K562 (cell line): ENCODE results near the gene ANKRD34A. TPM values are rescaled to one million over a fixed set of nuclear protein-coding genes. Genes with fewer than 3 reads are reported as not detected.
A peak's percentile ranks its signal among the peaks of the same experiment; 100 is the strongest.

Experiments
- ATF1 ChIP-seq, 2 experiments: fragments of 450-650 bp in 1 of 2; IDR thresholded peaks; 2 replicates each; pipeline ENCODE4 v1.6.1; 2016; ENCODE audit warnings: missing compliant biosample characterization in 1 of 2, missing genetic modification characterization in 1 of 2
- L3MBTL2 ChIP-seq: fragments of 450-650 bp; IDR thresholded peaks from 2 replicates; pipeline ENCODE4 v1.6.1; 2016; ENCODE audit warnings: mild to moderate bottlenecking, moderate library complexity
- MTA1 ChIP-seq: fragments of 450-650 bp; IDR thresholded peaks from 2 replicates; pipeline ENCODE4 v1.6.1; 2017; ENCODE audit warnings: borderline replicate concordance
- PRPF4 ChIP-seq: fragments of 200-400 bp; formaldehyde crosslinking; IDR thresholded peaks from one replicate; pipeline ENCODE4 v1.6.1; 2017; ENCODE audit warnings: low read length, low read depth, mild to moderate bottlenecking; ENCODE audit not compliant: insufficient read depth, poor library complexity, severe bottlenecking
- RBM15 ChIP-seq: fragments of 200-400 bp; formaldehyde crosslinking; IDR thresholded peaks from 2 replicates; pipeline ENCODE4 v1.6.1; 2018; ENCODE audit warnings: mild to moderate bottlenecking, low read length, moderate library complexity; ENCODE audit not compliant: insufficient read depth
- RFX7 ChIP-seq: fragments of 250-450 bp; sonication (Bioruptor Pico); IDR thresholded peaks from 2 replicates; pipeline ENCODE4 v1.5.1; 2021; ENCODE audit warnings: mild to moderate bottlenecking
- SLC30A9 ChIP-seq: fragments of 250-450 bp; sonication (Bioruptor Pico); IDR thresholded peaks from 2 replicates; pipeline ENCODE4 v1.8.0; 2022; ENCODE audit warnings: mild to moderate bottlenecking, moderate library complexity
- TFAM ChIP-seq: fragments of 250-450 bp; sonication (Bioruptor Pico); conservative IDR thresholded peaks from 2 replicates; pipeline ENCODE4 v1.5.0; 2021; ENCODE audit warnings: mild to moderate bottlenecking, moderate library complexity
- ZBTB17 ChIP-seq: fragments of 450-650 bp; formaldehyde crosslinking; IDR thresholded peaks from 2 replicates; pipeline ENCODE4 v1.4.0; 2020; ENCODE audit warnings: mild to moderate bottlenecking
- ZFP36 ChIP-seq: fragments of 150-350 bp; IDR thresholded peaks from 2 replicates; pipeline ENCODE4 v1.6.1; 2018; ENCODE audit warnings: low read length, low read depth; ENCODE audit not compliant: partially characterized antibody
- polyA plus RNA-seq, 8 experiments: library from polyadenylated mRNA; depleted of rRNA in 4 of 8; stranded (reverse) in 5 of 8; unstranded in 3 of 8; fragments of >200 nt; fragmentation: Nextera tagmentation in 2 of 8; fragmentation: Illumina TruSeq in 1 of 8; extraction: Ambion mirVana in 2 of 8; extraction: Trizol in 1 of 8; gene quantifications; 2 replicates each; pipeline versions ENCODE4 v1.2.1 to v1.2.3, GENCODE V29; 2011 to 2014; ENCODE audit warnings: inconsistent platforms in 1 of 8, missing spikeins in 1 of 8
- total RNA-seq, 7 experiments: library from RNA; depleted of rRNA in 6 of 7; stranded (reverse); fragments of >200 nt in 6 of 7; fragmentation: Illumina TruSeq in 2 of 7; extraction: Trizol in 2 of 7; gene quantifications; 2 replicates each; pipeline versions ENCODE4 v1.2.1 to v1.2.3, GENCODE V29; 2011 to 2021; ENCODE audit warnings: low replicate concordance in 1 of 7
- TF ChIP-seq, protein P1 (sequence below): fragments of 250-450 bp; sonication (Bioruptor Pico); IDR thresholded peaks from 2 replicates; pipeline ENCODE4 v1.5.0; 2021
- TF ChIP-seq, protein P2 (sequence below): sonication (generic); formaldehyde crosslinking; IDR thresholded peaks from 2 replicates; pipeline ENCODE4 v1.8.0; 2023; ENCODE audit warnings: mild to moderate bottlenecking, missing genetic modification reagents
- TF ChIP-seq, protein P3 (sequence below): fragments of 450-650 bp; IDR thresholded peaks from 2 replicates; pipeline ENCODE4 v1.6.1; 2017; ENCODE audit warnings: antibody characterized with exemption
- TF ChIP-seq, protein P4 (sequence below): fragments of 450-650 bp; formaldehyde crosslinking; IDR thresholded peaks from 2 replicates; pipeline ENCODE4 v1.4.0; 2022; ENCODE audit warnings: mild to moderate bottlenecking, moderate library complexity
- TF ChIP-seq, protein P5 (sequence below): fragments of 250-450 bp; sonication (Bioruptor Pico); IDR thresholded peaks from 2 replicates; pipeline ENCODE4 v1.4.0; 2020
- TF ChIP-seq, protein P6 (sequence below): sonication (generic); formaldehyde crosslinking; IDR thresholded peaks from 2 replicates; pipeline ENCODE4 v1.8.0; 2023; ENCODE audit warnings: mild to moderate bottlenecking, missing genetic modification reagents

Gene ANKRD34A
- total and polyA plus RNA-seq, 9 of the 15 experiments (the other 6 are each of a cell fraction or from before 2014, with no cell fraction given) = 0.06 to 1.6 (median 0.43) TPM

DNA sequence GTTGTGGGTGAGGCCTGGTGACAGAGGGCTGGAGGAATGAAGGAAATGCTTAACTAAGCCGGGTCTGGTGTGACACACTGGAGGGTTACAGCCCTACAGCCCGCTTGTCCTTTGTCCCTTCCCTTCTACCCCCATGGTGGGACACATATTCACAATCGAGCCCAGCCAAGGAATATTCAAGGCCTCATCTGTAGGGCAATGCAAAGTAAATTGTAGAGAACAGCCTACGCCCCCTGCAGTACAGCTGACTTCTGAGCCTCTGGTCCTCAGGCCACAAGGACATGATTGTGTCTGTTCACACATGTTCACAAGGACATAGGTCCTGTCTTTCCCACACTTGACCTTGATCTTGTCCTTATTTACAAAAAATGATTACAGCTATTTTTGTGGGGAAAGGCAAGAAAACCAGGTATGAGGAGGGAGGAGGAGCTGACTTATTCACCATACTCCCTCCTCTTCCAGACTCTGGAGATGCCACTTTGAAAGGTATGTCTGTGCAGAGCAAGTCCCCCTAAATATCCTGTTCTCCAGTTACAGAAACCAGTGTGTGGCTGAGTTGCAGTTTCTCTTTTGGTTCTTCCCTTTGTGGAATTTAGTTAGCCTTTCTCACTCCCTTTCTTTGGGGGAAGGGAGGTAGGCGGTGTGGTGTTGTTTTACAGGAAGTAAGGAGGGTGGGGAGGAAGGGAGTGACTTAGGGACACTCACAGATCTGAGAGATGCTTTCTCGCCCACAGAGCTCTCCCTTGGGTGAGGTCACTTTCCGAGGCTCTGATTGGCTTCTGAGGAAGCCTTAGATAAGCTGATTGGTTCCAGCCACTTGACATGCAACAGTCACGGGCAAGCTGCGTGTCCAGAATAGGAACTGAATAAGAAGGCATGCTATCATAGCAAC, 14.7 kb upstream of the ANKRD34A start (continued):
- TF ChIP-seq, protein P1, sequence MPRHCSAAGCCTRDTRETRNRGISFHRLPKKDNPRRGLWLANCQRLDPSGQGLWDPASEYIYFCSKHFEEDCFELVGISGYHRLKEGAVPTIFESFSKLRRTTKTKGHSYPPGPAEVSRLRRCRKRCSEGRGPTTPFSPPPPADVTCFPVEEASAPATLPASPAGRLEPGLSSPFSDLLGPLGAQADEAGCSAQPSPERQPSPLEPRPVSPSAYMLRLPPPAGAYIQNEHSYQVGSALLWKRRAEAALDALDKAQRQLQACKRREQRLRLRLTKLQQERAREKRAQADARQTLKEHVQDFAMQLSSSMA (CRISPR knock-in tag) = no peak
- TF ChIP-seq, protein P2, sequence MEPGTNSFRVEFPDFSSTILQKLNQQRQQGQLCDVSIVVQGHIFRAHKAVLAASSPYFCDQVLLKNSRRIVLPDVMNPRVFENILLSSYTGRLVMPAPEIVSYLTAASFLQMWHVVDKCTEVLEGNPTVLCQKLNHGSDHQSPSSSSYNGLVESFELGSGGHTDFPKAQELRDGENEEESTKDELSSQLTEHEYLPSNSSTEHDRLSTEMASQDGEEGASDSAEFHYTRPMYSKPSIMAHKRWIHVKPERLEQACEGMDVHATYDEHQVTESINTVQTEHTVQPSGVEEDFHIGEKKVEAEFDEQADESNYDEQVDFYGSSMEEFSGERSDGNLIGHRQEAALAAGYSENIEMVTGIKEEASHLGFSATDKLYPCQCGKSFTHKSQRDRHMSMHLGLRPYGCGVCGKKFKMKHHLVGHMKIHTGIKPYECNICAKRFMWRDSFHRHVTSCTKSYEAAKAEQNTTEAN (CRISPR knock-in tag) = no peak
- TF ChIP-seq ZFP36 = no peak
- TF ChIP-seq RBM15 = no peak
- TF ChIP-seq MTA1 = no peak; the same call in 1 of the 2 replicates
- TF ChIP-seq SLC30A9 = no peak
- peak; percentile 83 for TF ChIP-seq L3MBTL2
- TF ChIP-seq ZBTB17 (CRISPR knock-in tag) = peak; percentile 79; the same call in 1 of the 2 replicates
- no peak for TF ChIP-seq PRPF4
- no peak for TF ChIP-seq RFX7 (CRISPR knock-in tag)
- no peak for TF ChIP-seq ATF1 (CRISPR knock-in tag; IDR thresholded peaks at IDR 0.05)
- peak; percentile 86 for TF ChIP-seq ATF1 (tag; IDR thresholded peaks at IDR 0.05)
- no peak for TF ChIP-seq TFAM (CRISPR knock-in tag)
- TF ChIP-seq, protein P3, sequence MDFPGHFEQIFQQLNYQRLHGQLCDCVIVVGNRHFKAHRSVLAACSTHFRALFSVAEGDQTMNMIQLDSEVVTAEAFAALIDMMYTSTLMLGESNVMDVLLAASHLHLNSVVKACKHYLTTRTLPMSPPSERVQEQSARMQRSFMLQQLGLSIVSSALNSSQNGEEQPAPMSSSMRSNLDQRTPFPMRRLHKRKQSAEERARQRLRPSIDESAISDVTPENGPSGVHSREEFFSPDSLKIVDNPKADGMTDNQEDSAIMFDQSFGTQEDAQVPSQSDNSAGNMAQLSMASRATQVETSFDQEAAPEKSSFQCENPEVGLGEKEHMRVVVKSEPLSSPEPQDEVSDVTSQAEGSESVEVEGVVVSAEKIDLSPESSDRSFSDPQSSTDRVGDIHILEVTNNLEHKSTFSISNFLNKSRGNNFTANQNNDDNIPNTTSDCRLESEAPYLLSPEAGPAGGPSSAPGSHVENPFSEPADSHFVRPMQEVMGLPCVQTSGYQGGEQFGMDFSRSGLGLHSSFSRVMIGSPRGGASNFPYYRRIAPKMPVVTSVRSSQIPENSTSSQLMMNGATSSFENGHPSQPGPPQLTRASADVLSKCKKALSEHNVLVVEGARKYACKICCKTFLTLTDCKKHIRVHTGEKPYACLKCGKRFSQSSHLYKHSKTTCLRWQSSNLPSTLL = no peak
- TF ChIP-seq, protein P4, sequence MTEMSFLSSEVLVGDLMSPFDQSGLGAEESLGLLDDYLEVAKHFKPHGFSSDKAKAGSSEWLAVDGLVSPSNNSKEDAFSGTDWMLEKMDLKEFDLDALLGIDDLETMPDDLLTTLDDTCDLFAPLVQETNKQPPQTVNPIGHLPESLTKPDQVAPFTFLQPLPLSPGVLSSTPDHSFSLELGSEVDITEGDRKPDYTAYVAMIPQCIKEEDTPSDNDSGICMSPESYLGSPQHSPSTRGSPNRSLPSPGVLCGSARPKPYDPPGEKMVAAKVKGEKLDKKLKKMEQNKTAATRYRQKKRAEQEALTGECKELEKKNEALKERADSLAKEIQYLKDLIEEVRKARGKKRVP (CRISPR knock-in tag) = no peak; the same call in 1 of the 2 replicates
- TF ChIP-seq, protein P5, sequence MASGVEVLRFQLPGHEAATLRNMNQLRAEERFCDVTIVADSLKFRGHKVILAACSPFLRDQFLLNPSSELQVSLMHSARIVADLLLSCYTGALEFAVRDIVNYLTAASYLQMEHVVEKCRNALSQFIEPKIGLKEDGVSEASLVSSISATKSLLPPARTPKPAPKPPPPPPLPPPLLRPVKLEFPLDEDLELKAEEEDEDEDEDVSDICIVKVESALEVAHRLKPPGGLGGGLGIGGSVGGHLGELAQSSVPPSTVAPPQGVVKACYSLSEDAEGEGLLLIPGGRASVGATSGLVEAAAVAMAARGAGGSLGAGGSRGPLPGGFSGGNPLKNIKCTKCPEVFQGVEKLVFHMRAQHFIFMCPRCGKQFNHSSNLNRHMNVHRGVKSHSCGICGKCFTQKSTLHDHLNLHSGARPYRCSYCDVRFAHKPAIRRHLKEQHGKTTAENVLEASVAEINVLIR = no peak
- TF ChIP-seq, protein P6, sequence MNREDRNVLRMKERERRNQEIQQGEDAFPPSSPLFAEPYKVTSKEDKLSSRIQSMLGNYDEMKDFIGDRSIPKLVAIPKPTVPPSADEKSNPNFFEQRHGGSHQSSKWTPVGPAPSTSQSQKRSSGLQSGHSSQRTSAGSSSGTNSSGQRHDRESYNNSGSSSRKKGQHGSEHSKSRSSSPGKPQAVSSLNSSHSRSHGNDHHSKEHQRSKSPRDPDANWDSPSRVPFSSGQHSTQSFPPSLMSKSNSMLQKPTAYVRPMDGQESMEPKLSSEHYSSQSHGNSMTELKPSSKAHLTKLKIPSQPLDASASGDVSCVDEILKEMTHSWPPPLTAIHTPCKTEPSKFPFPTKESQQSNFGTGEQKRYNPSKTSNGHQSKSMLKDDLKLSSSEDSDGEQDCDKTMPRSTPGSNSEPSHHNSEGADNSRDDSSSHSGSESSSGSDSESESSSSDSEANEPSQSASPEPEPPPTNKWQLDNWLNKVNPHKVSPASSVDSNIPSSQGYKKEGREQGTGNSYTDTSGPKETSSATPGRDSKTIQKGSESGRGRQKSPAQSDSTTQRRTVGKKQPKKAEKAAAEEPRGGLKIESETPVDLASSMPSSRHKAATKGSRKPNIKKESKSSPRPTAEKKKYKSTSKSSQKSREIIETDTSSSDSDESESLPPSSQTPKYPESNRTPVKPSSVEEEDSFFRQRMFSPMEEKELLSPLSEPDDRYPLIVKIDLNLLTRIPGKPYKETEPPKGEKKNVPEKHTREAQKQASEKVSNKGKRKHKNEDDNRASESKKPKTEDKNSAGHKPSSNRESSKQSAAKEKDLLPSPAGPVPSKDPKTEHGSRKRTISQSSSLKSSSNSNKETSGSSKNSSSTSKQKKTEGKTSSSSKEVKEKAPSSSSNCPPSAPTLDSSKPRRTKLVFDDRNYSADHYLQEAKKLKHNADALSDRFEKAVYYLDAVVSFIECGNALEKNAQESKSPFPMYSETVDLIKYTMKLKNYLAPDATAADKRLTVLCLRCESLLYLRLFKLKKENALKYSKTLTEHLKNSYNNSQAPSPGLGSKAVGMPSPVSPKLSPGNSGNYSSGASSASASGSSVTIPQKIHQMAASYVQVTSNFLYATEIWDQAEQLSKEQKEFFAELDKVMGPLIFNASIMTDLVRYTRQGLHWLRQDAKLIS (CRISPR knock-in tag) = peak; percentile 94
